Mesothelial cell of epicardium (in vitro differentiated cells): ENCODE measurements around the gene RAB44. TPM values are rescaled to one million over a fixed set of nuclear protein-coding genes. Genes with fewer than 3 reads are reported as not detected.
"Not testable (repeated sequence)": the region's sequence is repeated elsewhere in the genome, so short reads cannot be mapped to it uniquely, and the experiment has no call there.

Experiments used
- DNase-seq, 2 experiments: peaks; one replicate each; pipeline ENCODE4 v3.0.0; 2021; ENCODE audit warnings: low spot score in 2 of 2; ENCODE audit not compliant: unreplicated experiment in 2 of 2
- H3K27ac Mint-ChIP-seq: 2 replicates; pipeline ENCODE4 v1.8.0; 2021; ENCODE audit warnings: mixed read lengths
- H3K27me3 Mint-ChIP-seq: 2 replicates; pipeline ENCODE4 v1.8.0; 2021; ENCODE audit warnings: low read depth, mixed read lengths
- H3K36me3 Mint-ChIP-seq: 2 replicates; pipeline ENCODE4 v1.8.0; 2021; ENCODE audit warnings: mixed read lengths
- H3K4me1 Mint-ChIP-seq: 2 replicates; pipeline ENCODE4 v1.8.0; 2021; ENCODE audit warnings: mixed read lengths
- H3K4me3 Mint-ChIP-seq: 2 replicates; pipeline ENCODE4 v1.8.0; 2021; ENCODE audit warnings: mild to moderate bottlenecking, moderate library complexity, mixed read lengths
- H3K9me3 Mint-ChIP-seq: 2 replicates; pipeline ENCODE4 v1.8.0; 2021; ENCODE audit warnings: mixed read lengths
- CTCF ChIP-seq: fragments of 200-600 bp; sonication (generic); IDR thresholded peaks from one replicate; pipeline ENCODE4 v1.5.0; 2021; ENCODE audit warnings: antibody characterized with exemption; ENCODE audit not compliant: unreplicated experiment
- total RNA-seq: library from RNA; stranded (reverse); gene quantifications from 3 replicates; pipeline ENCODE4 v1.2.1, GENCODE V29; 2021

Gene RAB44
- 0.07 to 0.16 TPM in 2 of 3 replicates, not detected in the other for total RNA-seq

GRCh38 chr6:36697481-36697903 is at the start of gene RAB44:
TSS of gene RAB44 (plus strand) at chr6:36697826. CDS start at chr6:36704236, 6,410 bp downstream.
- no peak for DNase-seq
- Mint-ChIP-seq H3K27ac (no peak within 1 kb of the TSS), H3K4me3 (no peak within 1 kb of the TSS), H3K9me3 (no peaks in the 10 kb centered on the region), H3K4me1 (no peaks in the 10 kb centered on the region), H3K27me3 (peaks cover 8% of the 10 kb centered on the region), H3K36me3 (no peaks in the 10 kb centered on the region)
- TF ChIP-seq CTCF: no peak

GRCh38 chr6:36649086-36649485 is 48.5 kb upstream of the RAB44 start:
- H3K9me3 Mint-ChIP-seq: no peaks in the 10 kb centered on the region
- H3K27me3 Mint-ChIP-seq: peaks cover 36% of the 10 kb centered on the region
- DNase-seq: no peak
- peaks cover 11% of the 10 kb centered on the region for H3K4me1 Mint-ChIP-seq
- H3K4me3 Mint-ChIP-seq: no peak overlapping the region
- H3K27ac Mint-ChIP-seq: no peak overlapping the region
- no peak for TF ChIP-seq CTCF
- H3K36me3 Mint-ChIP-seq: no peaks in the 10 kb centered on the region

- H3K9me3 Mint-ChIP-seq: no peaks in the 10 kb centered on the region
- no peak overlapping the region for H3K4me3 Mint-ChIP-seq
- H3K27ac Mint-ChIP-seq: no peak overlapping the region
- no peaks in the 10 kb centered on the region for H3K36me3 Mint-ChIP-seq
- peaks cover 35% of the 10 kb centered on the region for H3K27me3 Mint-ChIP-seq
- no peak for DNase-seq
- no peak for TF ChIP-seq CTCF
- H3K4me1 Mint-ChIP-seq: peaks cover 11% of the 10 kb centered on the region
Measured at GRCh38 chr6:36649701-36650484, 47.7 kb upstream of the RAB44 start.

GRCh38 chr6:36650848-36651478 is 46.7 kb upstream of the RAB44 start:
- H3K36me3 Mint-ChIP-seq: no peaks in the 10 kb centered on the region
- peaks cover 18% of the 10 kb centered on the region for H3K4me1 Mint-ChIP-seq
- H3K27ac Mint-ChIP-seq: no peak overlapping the region
- DNase-seq: no peak
- no peaks in the 10 kb centered on the region for H3K9me3 Mint-ChIP-seq
- no peak overlapping the region for H3K4me3 Mint-ChIP-seq
- peaks cover 32% of the 10 kb centered on the region for H3K27me3 Mint-ChIP-seq
- TF ChIP-seq CTCF: no peak

GRCh38 chr6:36651659-36652379 is 45.8 kb upstream of the RAB44 start:
- H3K27me3 Mint-ChIP-seq: peaks cover 35% of the 10 kb centered on the region
- no peaks in the 10 kb centered on the region for H3K36me3 Mint-ChIP-seq
- no peak overlapping the region for H3K4me3 Mint-ChIP-seq
- H3K4me1 Mint-ChIP-seq: peaks cover 20% of the 10 kb centered on the region
- no peak for DNase-seq
- peaks cover 4% of the 10 kb centered on the region for H3K9me3 Mint-ChIP-seq
- no peak overlapping the region for H3K27ac Mint-ChIP-seq
- TF ChIP-seq CTCF: no peak

GRCh38 chr6:36654469-36654868 is 43.2 kb upstream of the RAB44 start:
- not testable (repeated sequence) for H3K9me3 Mint-ChIP-seq, H3K36me3 Mint-ChIP-seq, H3K27ac Mint-ChIP-seq, DNase-seq, H3K4me3 Mint-ChIP-seq
- Mint-ChIP-seq H3K4me1 (peaks cover 31% of the 10 kb centered on the region), H3K27me3 (peaks cover 35% of the 10 kb centered on the region)
